ENCODE data around the gene D2HGDH.

Gene D2HGDH

DNA sequence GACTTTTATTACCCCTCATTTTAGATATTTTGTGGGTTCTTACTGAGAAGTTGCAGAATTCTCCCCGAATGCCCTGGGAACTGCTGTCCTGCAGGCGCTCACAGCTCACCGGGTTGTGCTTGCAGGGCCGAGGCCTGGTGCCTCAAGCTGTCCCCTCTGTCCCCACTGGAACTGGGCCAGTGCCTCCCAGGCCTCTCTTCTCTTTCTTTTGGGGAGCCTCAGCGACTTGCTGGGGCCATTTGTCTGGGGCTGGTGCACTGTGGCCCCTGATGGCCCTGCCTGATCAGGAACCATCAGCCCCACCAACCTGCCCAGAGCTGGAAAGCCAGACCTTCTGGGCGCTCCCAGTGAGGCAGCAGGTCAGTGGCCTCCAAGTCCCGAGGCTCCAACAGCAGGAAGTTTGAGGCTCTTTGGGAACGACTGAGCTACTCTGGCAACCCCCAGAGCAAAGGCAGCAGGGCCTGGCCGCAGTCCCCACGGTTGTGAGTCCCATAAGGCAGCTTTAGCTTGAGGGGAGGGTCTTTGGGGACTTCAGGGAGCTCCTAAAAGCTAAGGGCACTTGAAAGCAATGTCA lies 59.9 kb downstream of the D2HGDH start:
- no peak for DNase-seq (ENCODE audit: low read depth, low spot score)
- Histone ChIP-seq H3K27ac (no peak overlapping the region), H3K4me3 (no peak overlapping the region), H3K9ac (ENCODE audit: insufficient read length) (no peak overlapping the region), H3K9me3 (ENCODE audit: low read depth, low read length) (no peaks in the 10 kb centered on the region), H3K36me3 (ENCODE audit: insufficient read depth, low read length) (no peaks in the 10 kb centered on the region)
- no peak for TF ChIP-seq POLR2AphosphoS5 (IDR thresholded peaks at IDR 0.05; ENCODE audit: borderline replicate concordance, low read depth, low read length)
- TF ChIP-seq EZH2 (IDR thresholded peaks at IDR 0.05), result no peak
- TF ChIP-seq FOXP2 (optimal IDR thresholded peaks at IDR 0.05; ENCODE audit: control extremely low read depth, extremely low read length, insufficient read depth), result no peak

DNA sequence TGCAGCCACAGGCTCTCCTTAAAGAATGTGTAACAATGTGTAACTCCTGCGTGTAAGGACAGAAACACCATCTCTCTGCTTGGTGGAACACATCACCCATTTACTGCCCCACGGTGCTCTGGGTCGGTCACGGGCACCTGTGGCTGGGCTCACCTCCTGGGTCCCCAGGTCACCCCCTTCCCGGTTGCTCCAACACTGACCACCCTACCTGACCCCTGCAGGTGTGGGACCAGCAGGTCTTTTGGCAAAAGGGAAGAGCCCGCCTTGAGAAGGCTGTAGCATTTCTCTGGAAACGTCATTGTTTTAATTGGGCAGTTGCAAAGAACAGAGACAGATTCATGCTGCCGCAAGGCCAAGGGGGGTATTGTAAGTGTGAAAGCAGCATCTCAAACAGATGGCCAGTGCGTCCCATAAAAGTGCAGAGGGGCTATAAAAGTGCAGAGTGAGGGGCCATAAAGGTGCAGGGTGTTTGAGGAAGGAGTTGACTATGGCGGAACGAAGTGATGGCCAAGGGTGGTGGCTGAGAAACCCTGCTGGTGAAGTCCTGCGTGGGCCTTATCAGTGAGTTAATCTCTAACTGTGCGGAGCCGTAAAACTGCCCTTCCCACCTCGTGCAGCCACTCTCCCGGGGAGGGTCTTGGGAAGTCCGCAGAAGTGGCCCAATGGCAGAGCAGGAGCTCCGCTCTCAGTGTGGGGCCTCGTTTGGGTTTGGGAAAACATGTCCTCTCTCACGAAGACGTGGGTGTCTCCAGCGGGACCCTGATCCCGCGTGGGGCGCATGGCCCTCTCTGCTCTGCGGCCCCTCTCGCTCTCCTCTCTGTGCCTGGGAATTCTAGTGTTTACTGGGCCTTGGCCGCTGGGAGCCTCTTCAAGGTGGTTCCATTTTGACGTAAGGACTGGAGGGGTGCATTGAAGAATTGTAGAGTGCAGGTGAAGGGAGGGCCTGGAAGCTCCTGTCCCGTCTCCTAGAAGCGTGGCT lies 60.9 kb downstream of the D2HGDH start:
- TF ChIP-seq POLR2AphosphoS5 (IDR thresholded peaks at IDR 0.05; ENCODE audit: borderline replicate concordance, low read depth, low read length) (no peak), EZH2 (IDR thresholded peaks at IDR 0.05) (no peak), FOXP2 (optimal IDR thresholded peaks at IDR 0.05; ENCODE audit: control extremely low read depth, extremely low read length, insufficient read depth) (no peak)
- DNase-seq (ENCODE audit: low read depth, low spot score), result no peak
- Histone ChIP-seq H3K9ac (ENCODE audit: insufficient read length) (no peak overlapping the region), H3K9me3 (ENCODE audit: low read depth, low read length) (no peaks in the 10 kb centered on the region), H3K27ac (no peak overlapping the region), H3K4me3 (no peak overlapping the region), H3K36me3 (ENCODE audit: insufficient read depth, low read length) (no peaks in the 10 kb centered on the region)

DNA sequence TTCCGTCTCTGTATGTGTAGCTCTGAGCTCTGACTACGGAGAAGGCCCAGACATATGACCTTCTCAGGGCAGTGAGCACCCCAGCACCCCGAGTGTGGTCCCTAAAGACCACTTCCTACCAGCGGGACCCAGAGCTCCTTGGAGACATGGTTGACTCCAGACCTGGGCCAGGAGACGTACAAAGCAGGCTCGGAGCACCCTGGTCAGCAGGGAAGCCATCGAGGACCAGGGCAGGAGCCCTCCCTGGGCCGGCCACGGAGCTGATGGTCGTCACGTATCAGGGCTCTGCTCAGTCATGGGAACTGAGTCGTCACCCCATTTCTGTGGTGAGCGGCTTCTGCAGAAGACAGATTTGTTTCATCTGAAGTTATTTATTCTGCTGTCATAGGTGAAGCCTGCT lies 61.8 kb downstream of the D2HGDH start:
- no peak for DNase-seq (ENCODE audit: low read depth, low spot score)

DNA sequence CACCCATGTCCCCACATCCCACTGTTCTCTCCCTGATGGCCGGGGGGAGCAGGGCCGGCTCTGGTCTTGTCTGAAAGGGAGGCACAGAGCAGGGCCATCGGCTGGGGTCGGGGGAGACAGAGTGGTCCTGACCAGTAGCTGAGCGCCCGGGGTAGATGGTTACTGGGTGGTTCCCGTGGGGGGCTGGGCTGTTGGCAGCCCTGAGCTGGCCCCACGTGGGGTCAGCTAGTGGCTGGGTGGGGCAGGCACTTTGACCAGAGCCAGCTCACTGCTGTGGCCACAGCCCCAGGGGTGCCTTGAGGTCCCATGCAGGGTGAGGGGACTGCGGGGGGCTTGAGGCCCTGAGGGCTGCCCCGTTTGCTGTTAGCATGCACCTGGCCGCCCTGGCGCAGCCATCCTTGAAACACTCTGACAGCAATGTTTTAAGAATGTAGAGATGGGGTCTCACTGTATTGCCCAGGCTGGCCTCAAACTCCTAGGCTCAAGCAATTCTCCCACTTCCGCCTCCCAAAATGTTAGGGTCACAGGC lies 62.2 kb downstream of the D2HGDH start:
- no peaks in the 10 kb centered on the region for H3K36me3 ChIP-seq (ENCODE audit: insufficient read depth, low read length)
- H3K9me3 ChIP-seq (ENCODE audit: low read depth, low read length), result no peaks in the 10 kb centered on the region
- no peak for DNase-seq (ENCODE audit: low read depth, low spot score)
- no peak overlapping the region for H3K27ac ChIP-seq
- no peak overlapping the region for H3K4me3 ChIP-seq
- TF ChIP-seq FOXP2 (optimal IDR thresholded peaks at IDR 0.05; ENCODE audit: control extremely low read depth, extremely low read length, insufficient read depth) (no peak), POLR2AphosphoS5 (IDR thresholded peaks at IDR 0.05; ENCODE audit: borderline replicate concordance, low read depth, low read length) (no peak), EZH2 (IDR thresholded peaks at IDR 0.05) (no peak)
- no peak overlapping the region for H3K9ac ChIP-seq (ENCODE audit: insufficient read length)

More for the DNA sequence above, 61.8 kb downstream of the D2HGDH start:
- no peaks in the 10 kb centered on the region for H3K9me3 ChIP-seq (ENCODE audit: low read depth, low read length)
- no peak overlapping the region for H3K9ac ChIP-seq (ENCODE audit: insufficient read length)
- no peak overlapping the region for H3K27ac ChIP-seq
- H3K36me3 ChIP-seq (ENCODE audit: insufficient read depth, low read length), result no peaks in the 10 kb centered on the region
- H3K4me3 ChIP-seq, result no peak overlapping the region
- TF ChIP-seq POLR2AphosphoS5 (IDR thresholded peaks at IDR 0.05; ENCODE audit: borderline replicate concordance, low read depth, low read length) (no peak), EZH2 (IDR thresholded peaks at IDR 0.05) (no peak), FOXP2 (optimal IDR thresholded peaks at IDR 0.05; ENCODE audit: control extremely low read depth, extremely low read length, insufficient read depth) (no peak)

DNA sequence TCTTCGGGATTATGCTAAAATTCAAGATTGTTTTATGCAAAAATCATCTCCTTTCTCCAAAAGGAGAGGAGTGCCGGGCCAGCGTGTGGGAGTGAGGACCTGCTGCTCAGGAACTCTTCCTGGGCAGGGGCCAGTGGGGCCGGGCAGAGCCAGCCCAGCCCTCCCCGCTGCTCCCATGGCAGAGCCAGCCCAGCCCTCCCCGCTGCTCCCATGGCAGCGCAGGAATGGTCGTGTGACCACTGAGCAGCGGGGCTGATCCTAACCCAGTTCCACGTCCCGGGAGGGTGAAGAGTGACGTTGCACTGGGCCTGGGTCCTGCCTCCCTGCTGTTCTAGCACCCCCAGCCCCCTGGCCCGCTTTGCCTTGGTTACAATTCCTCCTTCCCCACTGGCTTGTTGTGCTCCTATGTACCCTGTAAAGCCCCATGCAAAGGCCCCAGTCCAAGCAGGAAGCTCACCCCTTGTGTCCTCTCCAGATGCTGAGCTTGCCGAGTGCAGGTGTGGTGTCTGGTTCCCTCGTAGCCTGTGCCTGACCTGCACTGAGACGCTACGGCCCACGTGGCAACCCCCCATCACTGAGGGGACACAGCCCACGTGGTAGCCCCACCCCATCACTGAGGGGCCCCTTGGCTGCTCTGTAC lies 63.1 kb downstream of the D2HGDH start:
- TF ChIP-seq EZH2 (IDR thresholded peaks at IDR 0.05) (no peak), POLR2AphosphoS5 (IDR thresholded peaks at IDR 0.05; ENCODE audit: borderline replicate concordance, low read depth, low read length) (no peak), FOXP2 (optimal IDR thresholded peaks at IDR 0.05; ENCODE audit: control extremely low read depth, extremely low read length, insufficient read depth) (no peak)
- Histone ChIP-seq H3K9me3 (ENCODE audit: low read depth, low read length) (no peaks in the 10 kb centered on the region), H3K36me3 (ENCODE audit: insufficient read depth, low read length) (no peaks in the 10 kb centered on the region), H3K9ac (ENCODE audit: insufficient read length) (no peak overlapping the region), H3K27ac (no peak overlapping the region), H3K4me3 (no peak overlapping the region)
- DNase-seq (ENCODE audit: low read depth, low spot score), result no peak

DNA sequence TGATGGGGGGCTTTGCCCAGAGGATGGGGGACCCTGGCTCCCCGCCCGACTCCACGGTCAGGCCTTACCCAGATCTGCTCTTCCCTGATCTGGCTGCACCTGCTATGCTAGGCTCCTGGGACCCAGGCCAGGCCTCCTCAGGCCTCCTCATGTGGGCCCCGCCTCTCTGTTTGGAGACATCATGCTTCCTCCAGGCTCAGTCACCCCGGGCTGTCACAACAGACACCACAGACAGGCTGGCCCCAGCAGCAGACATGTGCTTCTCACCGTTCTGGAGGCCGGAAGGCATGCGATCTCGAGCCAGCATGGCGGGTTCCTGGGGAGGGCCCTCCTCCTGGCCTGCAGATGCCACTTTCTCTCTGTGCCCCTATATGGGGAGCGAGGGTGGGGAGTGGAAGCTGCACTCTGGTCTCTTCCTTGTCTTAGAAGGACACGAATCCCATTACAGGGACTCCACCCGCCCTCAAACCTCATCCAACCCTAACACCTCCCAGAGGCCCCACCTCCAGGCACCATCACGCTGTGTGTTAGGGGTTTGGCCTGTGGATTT lies 63.7 kb downstream of the D2HGDH start:
- no peak overlapping the region for H3K9ac ChIP-seq (ENCODE audit: insufficient read length)
- H3K27ac ChIP-seq, result no peak overlapping the region
- no peaks in the 10 kb centered on the region for H3K9me3 ChIP-seq (ENCODE audit: low read depth, low read length)
- no peak overlapping the region for H3K4me3 ChIP-seq
- TF ChIP-seq FOXP2 (optimal IDR thresholded peaks at IDR 0.05; ENCODE audit: control extremely low read depth, extremely low read length, insufficient read depth) (no peak), POLR2AphosphoS5 (IDR thresholded peaks at IDR 0.05; ENCODE audit: borderline replicate concordance, low read depth, low read length) (no peak), EZH2 (IDR thresholded peaks at IDR 0.05) (no peak)
- DNase-seq (ENCODE audit: low read depth, low spot score), result no peak
- H3K36me3 ChIP-seq (ENCODE audit: insufficient read depth, low read length), result no peaks in the 10 kb centered on the region

DNA sequence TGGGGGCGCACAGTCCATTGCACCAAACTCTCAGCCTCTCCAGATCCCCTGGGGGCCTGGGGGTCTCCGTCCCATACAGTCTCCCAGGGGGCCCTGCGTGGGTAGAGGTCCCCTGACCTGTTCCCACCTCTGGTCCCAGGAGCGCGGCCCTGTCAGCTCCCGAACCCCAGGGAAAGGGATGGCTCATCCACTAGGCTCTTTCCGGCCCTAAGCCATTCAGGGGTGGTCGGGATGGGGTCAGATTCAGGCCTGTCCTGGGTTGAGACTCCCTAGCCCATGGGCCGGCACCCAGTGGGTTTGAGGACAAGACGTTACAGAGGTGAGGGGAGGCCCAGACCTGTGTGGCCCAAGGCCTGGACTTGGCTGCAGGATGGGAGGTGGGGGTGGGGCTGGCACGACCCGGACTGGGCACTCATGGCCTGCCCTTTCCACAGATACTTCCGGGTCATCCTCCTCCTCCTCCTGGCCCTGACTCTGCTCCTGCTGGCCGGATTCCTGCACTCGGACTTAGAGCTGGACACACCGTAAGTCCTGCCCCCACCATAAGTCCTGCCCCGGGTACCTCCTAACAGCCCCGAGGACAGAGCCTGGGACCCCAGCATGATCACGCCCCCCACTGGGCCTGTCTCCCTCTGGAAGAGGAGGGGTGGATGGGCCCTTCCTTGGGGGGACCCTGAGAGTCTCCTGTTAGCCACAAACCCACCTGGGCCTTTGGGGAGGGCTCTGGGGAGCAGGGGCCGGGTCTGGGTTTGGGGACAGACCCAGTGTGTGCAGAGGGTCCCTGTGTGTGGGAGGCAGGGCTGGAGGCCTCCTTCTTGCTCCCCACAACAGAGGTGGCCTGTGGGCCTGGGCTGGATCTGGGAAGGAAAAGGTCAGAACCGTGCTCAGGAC lies 64.4 kb downstream of the D2HGDH start:
- Histone ChIP-seq H3K36me3 (ENCODE audit: insufficient read depth, low read length) (no peaks in the 10 kb centered on the region), H3K27ac (no peak overlapping the region), H3K9ac (ENCODE audit: insufficient read length) (no peak overlapping the region), H3K9me3 (ENCODE audit: low read depth, low read length) (no peaks in the 10 kb centered on the region), H3K4me3 (no peak overlapping the region)
- TF ChIP-seq FOXP2 (optimal IDR thresholded peaks at IDR 0.05; ENCODE audit: control extremely low read depth, extremely low read length, insufficient read depth), result no peak
- TF ChIP-seq POLR2AphosphoS5 (IDR thresholded peaks at IDR 0.05; ENCODE audit: borderline replicate concordance, low read depth, low read length), result no peak
- no peak for TF ChIP-seq EZH2 (IDR thresholded peaks at IDR 0.05)
- DNase-seq (ENCODE audit: low read depth, low spot score), result no peak
